Measurements from ENCODE around the gene RAB11FIP5.

- TF ChIP-seq, protein P1, sequence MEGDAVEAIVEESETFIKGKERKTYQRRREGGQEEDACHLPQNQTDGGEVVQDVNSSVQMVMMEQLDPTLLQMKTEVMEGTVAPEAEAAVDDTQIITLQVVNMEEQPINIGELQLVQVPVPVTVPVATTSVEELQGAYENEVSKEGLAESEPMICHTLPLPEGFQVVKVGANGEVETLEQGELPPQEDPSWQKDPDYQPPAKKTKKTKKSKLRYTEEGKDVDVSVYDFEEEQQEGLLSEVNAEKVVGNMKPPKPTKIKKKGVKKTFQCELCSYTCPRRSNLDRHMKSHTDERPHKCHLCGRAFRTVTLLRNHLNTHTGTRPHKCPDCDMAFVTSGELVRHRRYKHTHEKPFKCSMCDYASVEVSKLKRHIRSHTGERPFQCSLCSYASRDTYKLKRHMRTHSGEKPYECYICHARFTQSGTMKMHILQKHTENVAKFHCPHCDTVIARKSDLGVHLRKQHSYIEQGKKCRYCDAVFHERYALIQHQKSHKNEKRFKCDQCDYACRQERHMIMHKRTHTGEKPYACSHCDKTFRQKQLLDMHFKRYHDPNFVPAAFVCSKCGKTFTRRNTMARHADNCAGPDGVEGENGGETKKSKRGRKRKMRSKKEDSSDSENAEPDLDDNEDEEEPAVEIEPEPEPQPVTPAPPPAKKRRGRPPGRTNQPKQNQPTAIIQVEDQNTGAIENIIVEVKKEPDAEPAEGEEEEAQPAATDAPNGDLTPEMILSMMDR (IDR thresholded peaks at IDR 0.05): no peak
- TF ChIP-seq POLR2A (IDR thresholded peaks at IDR 0.05) (no peak), EP300 (IDR thresholded peaks at IDR 0.05) (no peak)
Observed at GRCh38 chr2:73133566-73134197, 20.9 kb upstream of the RAB11FIP5 start.
